ENCODE measurements around the gene GKAP1.
"Not testable (repeated sequence)": the region's sequence is repeated elsewhere in the genome, so short reads cannot be mapped to it uniquely, and the experiment has no call there.

The GKAP1 gene

GRCh38 chr9:83817356-83818278 lies at the start of gene GKAP1:
Gene GKAP1 (minus strand): TSS chr9:83817769. CDS start chr9:83806517, 11,252 bp downstream.
- ATAC-seq, result peak; percentile 94

- not testable (repeated sequence) for ATAC-seq
These were observed 32.3 kb upstream of the GKAP1 start for GRCh38 chr9:83849895-83850294.

- peak; percentile 89 for ATAC-seq
These were observed 19.6 kb upstream of the GKAP1 start for GRCh38 chr9:83837070-83837643.

- peak; percentile 58; the same call in 1 of the 3 replicates for ATAC-seq
These were observed 13.0 kb upstream of the GKAP1 start for GRCh38 chr9:83830426-83831071.

- peak; percentile 98 for ATAC-seq
These were observed 7.5 kb upstream of the GKAP1 start for GRCh38 chr9:83824986-83825623.

- not testable (repeated sequence) for ATAC-seq
These were observed 586 bp downstream of the GKAP1 start for GRCh38 chr9:83817011-83817355.

GRCh38 chr9:83815120-83815519 lies 2.4 kb downstream of the GKAP1 start:
- ATAC-seq, result not testable (repeated sequence)

- not testable (repeated sequence) for ATAC-seq
These were observed 8.4 kb downstream of the GKAP1 start for GRCh38 chr9:83809213-83809612.

GRCh38 chr9:83804454-83804853 lies 13.1 kb downstream of the GKAP1 start:
- ATAC-seq, result not testable (repeated sequence)

- ATAC-seq, result not testable (repeated sequence)
These were observed 13.6 kb downstream of the GKAP1 start for GRCh38 chr9:83803941-83804340.

GRCh38 chr9:83800236-83801033 lies 17.1 kb downstream of the GKAP1 start:
- no peak for ATAC-seq
- TF ChIP-seq SNAI2 (CRISPR knock-in tag; IDR thresholded peaks at IDR 0.05) (no peak), OSR1 (CRISPR knock-in tag; IDR thresholded peaks at IDR 0.05) (no peak), CSDC2 (CRISPR knock-in tag; IDR thresholded peaks at IDR 0.05) (no peak)

- ATAC-seq, result no peak
- TF ChIP-seq GLIS3 (CRISPR knock-in tag; IDR thresholded peaks at IDR 0.05), result no peak
- TF ChIP-seq TOX (CRISPR knock-in tag; IDR thresholded peaks at IDR 0.05; ENCODE audit: borderline replicate concordance), result no peak
- no peak for TF ChIP-seq PATZ1 (CRISPR knock-in tag; IDR thresholded peaks at IDR 0.05; ENCODE audit: borderline replicate concordance)
- no peak for TF ChIP-seq ZNF8 (CRISPR knock-in tag; IDR thresholded peaks at IDR 0.05)
- TF ChIP-seq OSR1 (CRISPR knock-in tag; IDR thresholded peaks at IDR 0.05), result no peak
- TF ChIP-seq ZFP30 (CRISPR knock-in tag; IDR thresholded peaks at IDR 0.05), result no peak
- no peak for TF ChIP-seq PPARA (CRISPR knock-in tag; IDR thresholded peaks at IDR 0.05; ENCODE audit: borderline replicate concordance)
- no peak for TF ChIP-seq ZNF70 (CRISPR knock-in tag; IDR thresholded peaks at IDR 0.05)
- no peak for TF ChIP-seq BACH2 (CRISPR knock-in tag; IDR thresholded peaks at IDR 0.05; ENCODE audit: borderline replicate concordance)
- no peak for TF ChIP-seq POU6F1 (CRISPR knock-in tag; IDR thresholded peaks at IDR 0.05; ENCODE audit: borderline replicate concordance, low read depth)
- TF ChIP-seq ZFP3 (CRISPR knock-in tag; IDR thresholded peaks at IDR 0.05), result no peak
- TF ChIP-seq CSDC2 (CRISPR knock-in tag; IDR thresholded peaks at IDR 0.05), result no peak
- TF ChIP-seq ARNTL (CRISPR knock-in tag; IDR thresholded peaks at IDR 0.05; ENCODE audit: borderline replicate concordance, low read depth), result no peak
These were observed 23.5 kb downstream of the GKAP1 start for GRCh38 chr9:83794051-83794450.

Data from SK-N-SH treated with all-trans-retinoic acid at 6 μM for 48 hours (cell line).